Measurements from ENCODE around the gene SELENOK. TPM values are rescaled to one million over a fixed set of nuclear protein-coding genes. Genes with fewer than 3 reads are reported as not detected.
A peak's percentile ranks its signal among the peaks of the same experiment; 100 is the strongest.

SELENOK gene
- total and polyA plus RNA-seq, 5 donors from 2014 or later = 127 to 158 (median 145) TPM

DNA sequence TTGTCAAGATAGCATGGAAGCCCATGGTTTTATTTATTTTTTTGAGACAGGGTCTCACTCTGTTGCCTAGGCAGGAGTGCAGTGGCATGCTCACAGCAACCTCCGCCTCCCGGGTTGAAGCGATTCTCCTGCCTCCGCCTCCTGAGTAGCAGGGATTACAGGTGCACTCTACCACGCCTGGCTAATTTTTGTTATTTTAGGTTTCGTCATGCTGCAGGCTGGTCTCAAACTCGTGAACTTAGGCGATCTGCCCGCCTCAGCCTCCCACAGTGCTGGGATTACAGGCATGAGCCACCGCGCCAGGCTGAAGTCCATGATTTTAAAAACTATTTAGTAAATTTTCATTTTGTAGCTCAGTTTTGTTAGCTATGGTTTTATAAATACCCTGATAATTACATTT lies 7.0 kb downstream of the SELENOK start:
- Histone ChIP-seq H3K4me3 (ENCODE audit: low read depth, low read length) (no peak overlapping the region), H3K27ac (ENCODE audit: insufficient read depth, low read length, poor library complexity, severe bottlenecking) (no peak overlapping the region), H3K9me3 (ENCODE audit: control insufficient read depth in 2 of 2, low read length in 2 of 2) (no peaks in the 10 kb centered on the region), H3K4me1 (ENCODE audit: control insufficient read depth, insufficient read depth, low read length, poor library complexity, severe bottlenecking) (peaks cover 25% of the 10 kb centered on the region), H3K27me3 (ENCODE audit: control insufficient read depth, insufficient read depth, low read length) (no peaks in the 10 kb centered on the region), H3K36me3 (ENCODE audit: control insufficient read depth, insufficient read depth, low read length) (peaks cover 41% of the 10 kb centered on the region)
- Mint-ChIP-seq H3K27ac (no peak overlapping the region), H3K4me1 (peaks cover 37 to 58% (median 47%) of the 10 kb centered on the region in 4 donors), H3K27me3 (no peaks in the 10 kb centered on the region), H3K4me3 (peak overlapping the region in 1 of 4 donors; percentile 69), H3K9me3 (no peaks in the 10 kb centered on the region), H3K36me3 (peaks cover 40% of the 10 kb centered on the region)
- DNase-seq (no peak), ATAC-seq (ENCODE audit: low read depth in 2 of 2) (no peak)

- peaks cover 26 to 49% (median 36%) of the 10 kb centered on the region in 4 donors for H3K4me1 Mint-ChIP-seq
- peak overlapping the region; percentile 17 to 98 (median 96) for H3K27ac Mint-ChIP-seq
Observed at GRCh38 chr3:53883008-53883407, 8.7 kb downstream of the SELENOK start.

DNA sequence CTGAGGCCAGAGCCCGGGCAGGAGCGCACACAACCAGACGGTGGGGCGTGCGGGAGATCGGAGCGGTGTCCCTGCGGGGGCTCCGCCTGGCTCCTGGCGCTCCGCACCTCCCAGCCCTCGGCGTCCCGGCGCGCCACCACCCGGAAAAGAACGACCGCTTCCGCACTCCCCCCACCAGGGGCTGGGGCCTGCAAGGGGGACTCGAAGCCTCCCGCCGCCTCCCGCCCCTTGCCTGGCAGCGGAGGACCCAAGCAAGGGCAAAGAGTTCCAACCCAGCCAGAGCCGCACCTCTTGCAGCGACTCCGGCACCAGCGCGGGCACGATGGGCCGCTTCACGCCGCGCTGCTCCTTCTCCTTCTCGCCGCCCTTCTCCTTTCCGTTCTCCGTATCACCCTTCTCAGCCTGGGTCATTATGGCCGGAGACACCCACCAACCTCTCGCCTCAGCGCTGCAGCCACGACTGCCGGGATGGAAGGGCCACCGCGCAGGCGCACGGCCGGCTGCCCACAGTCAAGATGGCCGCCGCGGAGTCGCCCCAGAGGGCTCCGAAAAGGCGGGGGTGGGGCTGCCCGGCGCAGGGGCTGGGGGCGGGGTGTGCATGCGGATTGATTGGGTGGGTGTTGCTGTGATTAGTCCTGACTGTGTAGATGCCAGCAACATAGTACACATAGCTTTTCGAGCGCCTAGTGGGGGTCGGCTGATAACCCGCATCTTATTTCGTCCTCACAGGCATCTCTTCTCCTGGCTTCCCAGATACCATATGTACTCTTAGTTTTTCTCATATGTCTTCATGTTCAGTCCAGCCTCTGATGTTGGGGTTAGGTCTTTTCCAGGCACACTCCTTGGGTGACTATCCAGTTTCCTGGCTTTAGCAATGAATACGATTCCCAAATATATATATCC lies 9.7 kb downstream of the SELENOK start, which contains the start of gene ACTR8:
Gene ACTR8 (minus strand): TSS at position 462 of the 903 bp plus-strand sequence. CDS start 51 bp downstream, at position 411.
- peak within 1 kb of the TSS; percentile 83 for H3K27ac ChIP-seq (ENCODE audit: insufficient read depth, low read length, poor library complexity, severe bottlenecking)
- peaks cover 38% of the 10 kb centered on the region for H3K36me3 Mint-ChIP-seq

More at GRCh38 chr3:53883008-53883407, 8.7 kb downstream of the SELENOK start:
- Mint-ChIP-seq H3K4me3 (peak overlapping the region; percentile 85 to 100 (median 100)), H3K36me3 (peaks cover 35% of the 10 kb centered on the region), H3K27me3 (no peaks in the 10 kb centered on the region), H3K9me3 (no peaks in the 10 kb centered on the region)
- Histone ChIP-seq H3K27me3 (ENCODE audit: control insufficient read depth, insufficient read depth, low read length) (no peaks in the 10 kb centered on the region), H3K4me3 (ENCODE audit: low read depth, low read length) (no peak overlapping the region), H3K9me3 (ENCODE audit: control insufficient read depth in 2 of 2, low read length in 2 of 2) (no peaks in the 10 kb centered on the region), H3K36me3 (ENCODE audit: control insufficient read depth, insufficient read depth, low read length) (peaks cover 54% of the 10 kb centered on the region), H3K27ac (ENCODE audit: insufficient read depth, low read length, poor library complexity, severe bottlenecking) (no peak overlapping the region), H3K4me1 (ENCODE audit: control insufficient read depth, insufficient read depth, low read length, poor library complexity, severe bottlenecking) (peaks cover 19% of the 10 kb centered on the region)
- ATAC-seq (ENCODE audit: low read depth in 2 of 2) (no peak), DNase-seq (no peak)

GRCh38 chr3:53880396-53881345 lies 11.0 kb downstream of the SELENOK start:
- H3K27me3 Mint-ChIP-seq = no peaks in the 10 kb centered on the region
- Histone ChIP-seq H3K4me1 (ENCODE audit: control insufficient read depth, insufficient read depth, low read length, poor library complexity, severe bottlenecking) (peaks cover 19% of the 10 kb centered on the region), H3K9me3 (ENCODE audit: control insufficient read depth in 2 of 2, low read length in 2 of 2) (no peaks in the 10 kb centered on the region), H3K27ac (ENCODE audit: insufficient read depth, low read length, poor library complexity, severe bottlenecking) (peak overlapping the region; percentile 83), H3K36me3 (ENCODE audit: control insufficient read depth, insufficient read depth, low read length) (peaks cover 58% of the 10 kb centered on the region), H3K4me3 (ENCODE audit: low read depth, low read length) (peak overlapping the region; percentile 81), H3K27me3 (ENCODE audit: control insufficient read depth, insufficient read depth, low read length) (no peaks in the 10 kb centered on the region)
- H3K36me3 Mint-ChIP-seq = peaks cover 46% of the 10 kb centered on the region
- H3K4me3 Mint-ChIP-seq = peak overlapping the region; percentile 85 to 100 (median 100)
- ATAC-seq (ENCODE audit: low read depth in 2 of 2) (no peak), DNase-seq (no peak)
- no peaks in the 10 kb centered on the region for H3K9me3 Mint-ChIP-seq
- peak overlapping the region; percentile 64 to 98 (median 96) for H3K27ac Mint-ChIP-seq
- peaks cover 21 to 39% (median 31%) of the 10 kb centered on the region in 4 donors for H3K4me1 Mint-ChIP-seq

More for the DNA sequence above, 9.7 kb downstream of the SELENOK start, which contains the start of gene ACTR8:
- Histone ChIP-seq H3K9me3 (ENCODE audit: control insufficient read depth in 2 of 2, low read length in 2 of 2) (no peaks in the 10 kb centered on the region), H3K4me3 (ENCODE audit: low read depth, low read length) (peak within 1 kb of the TSS; percentile 89), H3K36me3 (ENCODE audit: control insufficient read depth, insufficient read depth, low read length) (peaks cover 56% of the 10 kb centered on the region), H3K27me3 (ENCODE audit: control insufficient read depth, insufficient read depth, low read length) (no peaks in the 10 kb centered on the region), H3K4me1 (ENCODE audit: control insufficient read depth, insufficient read depth, low read length, poor library complexity, severe bottlenecking) (peaks cover 19% of the 10 kb centered on the region)
- H3K9me3 Mint-ChIP-seq = no peaks in the 10 kb centered on the region
- H3K27ac Mint-ChIP-seq = peak within 1 kb of the TSS; percentile 96 to 98 (median 98)
- DNase-seq (peak; percentile 82 to 87 (median 86)), ATAC-seq (ENCODE audit: low read depth in 2 of 2) (peak; percentile 88 to 90)
- H3K4me3 Mint-ChIP-seq = peak within 1 kb of the TSS; percentile 85 to 100 (median 100)
- peaks cover 21 to 42% (median 31%) of the 10 kb centered on the region in 4 donors for H3K4me1 Mint-ChIP-seq
- no peaks in the 10 kb centered on the region for H3K27me3 Mint-ChIP-seq

- Mint-ChIP-seq H3K27ac (no peak overlapping the region), H3K36me3 (peaks cover 51% of the 10 kb centered on the region), H3K27me3 (peaks cover 4% of the 10 kb centered on the region), H3K9me3 (no peaks in the 10 kb centered on the region), H3K4me3 (no peak overlapping the region), H3K4me1 (peaks cover 0 to 8% (median 2%) of the 10 kb centered on the region in 4 donors)
- peaks cover 75% of the 10 kb centered on the region for H3K36me3 ChIP-seq (ENCODE audit: control insufficient read depth, insufficient read depth, low read length)
- ATAC-seq (ENCODE audit: low read depth in 2 of 2) (no peak), DNase-seq (no peak)
- H3K9me3 ChIP-seq (ENCODE audit: control insufficient read depth in 2 of 2, low read length in 2 of 2) = no peaks in the 10 kb centered on the region
- H3K4me1 ChIP-seq (ENCODE audit: control insufficient read depth, insufficient read depth, low read length, poor library complexity, severe bottlenecking) = no peaks in the 10 kb centered on the region
- H3K27me3 ChIP-seq (ENCODE audit: control insufficient read depth, insufficient read depth, low read length) = no peaks in the 10 kb centered on the region
- H3K4me3 ChIP-seq (ENCODE audit: low read depth, low read length) = no peak overlapping the region
- no peak overlapping the region for H3K27ac ChIP-seq (ENCODE audit: insufficient read depth, low read length, poor library complexity, severe bottlenecking)
Observed at GRCh38 chr3:53865732-53866499, 25.7 kb downstream of the SELENOK start.

DNA sequence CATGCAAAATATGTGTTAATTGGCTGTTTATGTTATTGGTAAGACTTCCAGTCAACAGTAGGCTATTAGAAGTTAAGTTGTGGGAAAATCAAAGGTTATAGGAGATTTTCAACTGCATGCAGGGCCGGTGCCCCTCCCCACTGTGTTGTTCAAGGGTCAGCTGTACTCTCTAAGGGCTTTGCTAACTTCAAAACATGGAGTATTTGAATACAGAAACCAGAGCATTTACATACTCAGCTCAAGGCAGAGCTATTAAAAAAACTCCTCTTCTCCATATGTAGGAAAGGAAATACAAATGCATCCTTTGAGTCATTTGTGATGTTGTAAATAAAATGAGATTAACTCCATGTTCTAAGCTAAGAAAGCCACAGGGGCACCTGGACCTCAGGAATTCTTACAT lies 28.5 kb downstream of the SELENOK start:
- Histone ChIP-seq H3K27me3 (ENCODE audit: control insufficient read depth, insufficient read depth, low read length) (no peaks in the 10 kb centered on the region), H3K27ac (ENCODE audit: insufficient read depth, low read length, poor library complexity, severe bottlenecking) (no peak overlapping the region), H3K36me3 (ENCODE audit: control insufficient read depth, insufficient read depth, low read length) (peaks cover 61% of the 10 kb centered on the region), H3K4me1 (ENCODE audit: control insufficient read depth, insufficient read depth, low read length, poor library complexity, severe bottlenecking) (no peaks in the 10 kb centered on the region), H3K4me3 (ENCODE audit: low read depth, low read length) (no peak overlapping the region), H3K9me3 (ENCODE audit: control insufficient read depth in 2 of 2, low read length in 2 of 2) (no peaks in the 10 kb centered on the region)
- Mint-ChIP-seq H3K9me3 (no peaks in the 10 kb centered on the region), H3K4me1 (peaks cover 0 to 5% (median 1%) of the 10 kb centered on the region in 4 donors), H3K36me3 (peaks cover 42% of the 10 kb centered on the region), H3K4me3 (no peak overlapping the region), H3K27me3 (peaks cover 4% of the 10 kb centered on the region), H3K27ac (peak overlapping the region in 1 of 3 donors; percentile 20)
- ATAC-seq (ENCODE audit: low read depth in 2 of 2) (no peak), DNase-seq (no peak)

DNA sequence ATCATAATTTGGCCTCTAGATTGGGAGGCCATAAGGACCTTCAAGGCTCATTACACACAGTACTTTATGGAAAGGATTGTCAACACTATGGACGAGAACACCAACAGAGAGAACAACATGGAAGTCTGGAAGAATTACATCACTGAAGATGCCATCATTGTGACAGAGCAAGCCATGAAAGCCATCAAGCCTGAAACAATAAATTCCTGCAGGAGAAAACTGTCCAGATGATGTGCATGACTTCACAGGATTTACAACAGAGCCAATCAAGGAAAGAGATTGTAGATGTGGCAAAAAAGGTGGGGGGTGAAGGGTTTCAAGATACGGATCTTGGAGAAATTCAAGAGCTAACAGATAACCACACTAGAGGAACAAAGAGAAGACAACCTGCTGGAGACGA lies 29.4 kb downstream of the SELENOK start:
- Mint-ChIP-seq H3K4me1 (peaks cover 0 to 5% (median 0%) of the 10 kb centered on the region in 4 donors), H3K27me3 (peaks cover 8% of the 10 kb centered on the region), H3K4me3 (no peak overlapping the region), H3K27ac (peak overlapping the region in 1 of 3 donors; percentile 20), H3K9me3 (no peaks in the 10 kb centered on the region), H3K36me3 (peaks cover 37% of the 10 kb centered on the region)
- peaks cover 55% of the 10 kb centered on the region for H3K36me3 ChIP-seq (ENCODE audit: control insufficient read depth, insufficient read depth, low read length)
- no peak for ATAC-seq (ENCODE audit: low read depth in 2 of 2)
- H3K4me3 ChIP-seq (ENCODE audit: low read depth, low read length) = no peak overlapping the region
- H3K27ac ChIP-seq (ENCODE audit: insufficient read depth, low read length, poor library complexity, severe bottlenecking) = no peak overlapping the region
- no peaks in the 10 kb centered on the region for H3K9me3 ChIP-seq (ENCODE audit: control insufficient read depth in 2 of 2, low read length in 2 of 2)
- no peak for DNase-seq
- no peaks in the 10 kb centered on the region for H3K27me3 ChIP-seq (ENCODE audit: control insufficient read depth, insufficient read depth, low read length)
- H3K4me1 ChIP-seq (ENCODE audit: control insufficient read depth, insufficient read depth, low read length, poor library complexity, severe bottlenecking) = no peaks in the 10 kb centered on the region

Measured in CD4-positive, CD25-positive, alpha-beta regulatory T cell (primary cell).